ENCODE measurements around the gene CCDC8.

GRCh38 chr19:46451352-46451751, 38.0 kb upstream of the CCDC8 start:
- TF ChIP-seq POLR2A (IDR thresholded peaks at IDR 0.05; ENCODE audit: low read length) = no peak
- TF ChIP-seq, protein P1, sequence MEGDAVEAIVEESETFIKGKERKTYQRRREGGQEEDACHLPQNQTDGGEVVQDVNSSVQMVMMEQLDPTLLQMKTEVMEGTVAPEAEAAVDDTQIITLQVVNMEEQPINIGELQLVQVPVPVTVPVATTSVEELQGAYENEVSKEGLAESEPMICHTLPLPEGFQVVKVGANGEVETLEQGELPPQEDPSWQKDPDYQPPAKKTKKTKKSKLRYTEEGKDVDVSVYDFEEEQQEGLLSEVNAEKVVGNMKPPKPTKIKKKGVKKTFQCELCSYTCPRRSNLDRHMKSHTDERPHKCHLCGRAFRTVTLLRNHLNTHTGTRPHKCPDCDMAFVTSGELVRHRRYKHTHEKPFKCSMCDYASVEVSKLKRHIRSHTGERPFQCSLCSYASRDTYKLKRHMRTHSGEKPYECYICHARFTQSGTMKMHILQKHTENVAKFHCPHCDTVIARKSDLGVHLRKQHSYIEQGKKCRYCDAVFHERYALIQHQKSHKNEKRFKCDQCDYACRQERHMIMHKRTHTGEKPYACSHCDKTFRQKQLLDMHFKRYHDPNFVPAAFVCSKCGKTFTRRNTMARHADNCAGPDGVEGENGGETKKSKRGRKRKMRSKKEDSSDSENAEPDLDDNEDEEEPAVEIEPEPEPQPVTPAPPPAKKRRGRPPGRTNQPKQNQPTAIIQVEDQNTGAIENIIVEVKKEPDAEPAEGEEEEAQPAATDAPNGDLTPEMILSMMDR (IDR thresholded peaks at IDR 0.05) = no peak
- TF ChIP-seq SMC3 (IDR thresholded peaks at IDR 0.05) = no peak
- no peak for TF ChIP-seq RFX5 (IDR thresholded peaks at IDR 0.05)
- TF ChIP-seq CEBPB (IDR thresholded peaks at IDR 0.05) = no peak
- TF ChIP-seq, protein P2, sequence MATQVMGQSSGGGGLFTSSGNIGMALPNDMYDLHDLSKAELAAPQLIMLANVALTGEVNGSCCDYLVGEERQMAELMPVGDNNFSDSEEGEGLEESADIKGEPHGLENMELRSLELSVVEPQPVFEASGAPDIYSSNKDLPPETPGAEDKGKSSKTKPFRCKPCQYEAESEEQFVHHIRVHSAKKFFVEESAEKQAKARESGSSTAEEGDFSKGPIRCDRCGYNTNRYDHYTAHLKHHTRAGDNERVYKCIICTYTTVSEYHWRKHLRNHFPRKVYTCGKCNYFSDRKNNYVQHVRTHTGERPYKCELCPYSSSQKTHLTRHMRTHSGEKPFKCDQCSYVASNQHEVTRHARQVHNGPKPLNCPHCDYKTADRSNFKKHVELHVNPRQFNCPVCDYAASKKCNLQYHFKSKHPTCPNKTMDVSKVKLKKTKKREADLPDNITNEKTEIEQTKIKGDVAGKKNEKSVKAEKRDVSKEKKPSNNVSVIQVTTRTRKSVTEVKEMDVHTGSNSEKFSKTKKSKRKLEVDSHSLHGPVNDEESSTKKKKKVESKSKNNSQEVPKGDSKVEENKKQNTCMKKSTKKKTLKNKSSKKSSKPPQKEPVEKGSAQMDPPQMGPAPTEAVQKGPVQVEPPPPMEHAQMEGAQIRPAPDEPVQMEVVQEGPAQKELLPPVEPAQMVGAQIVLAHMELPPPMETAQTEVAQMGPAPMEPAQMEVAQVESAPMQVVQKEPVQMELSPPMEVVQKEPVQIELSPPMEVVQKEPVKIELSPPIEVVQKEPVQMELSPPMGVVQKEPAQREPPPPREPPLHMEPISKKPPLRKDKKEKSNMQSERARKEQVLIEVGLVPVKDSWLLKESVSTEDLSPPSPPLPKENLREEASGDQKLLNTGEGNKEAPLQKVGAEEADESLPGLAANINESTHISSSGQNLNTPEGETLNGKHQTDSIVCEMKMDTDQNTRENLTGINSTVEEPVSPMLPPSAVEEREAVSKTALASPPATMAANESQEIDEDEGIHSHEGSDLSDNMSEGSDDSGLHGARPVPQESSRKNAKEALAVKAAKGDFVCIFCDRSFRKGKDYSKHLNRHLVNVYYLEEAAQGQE (IDR thresholded peaks at IDR 0.05) = no peak
- TF ChIP-seq CHD2 (IDR thresholded peaks at IDR 0.05; ENCODE audit: low read length, partially characterized antibody) = no peak
- TF ChIP-seq BHLHE40 (IDR thresholded peaks at IDR 0.05; ENCODE audit: low read depth, low read length) = no peak
- TF ChIP-seq RCOR1 (IDR thresholded peaks at IDR 0.05; ENCODE audit: low read depth, low read length) = no peak
- TF ChIP-seq MAX (IDR thresholded peaks at IDR 0.05) = no peak
- no peak for TF ChIP-seq KDM1A (IDR thresholded peaks at IDR 0.05; ENCODE audit: low read depth)
- TF ChIP-seq, protein P3, sequence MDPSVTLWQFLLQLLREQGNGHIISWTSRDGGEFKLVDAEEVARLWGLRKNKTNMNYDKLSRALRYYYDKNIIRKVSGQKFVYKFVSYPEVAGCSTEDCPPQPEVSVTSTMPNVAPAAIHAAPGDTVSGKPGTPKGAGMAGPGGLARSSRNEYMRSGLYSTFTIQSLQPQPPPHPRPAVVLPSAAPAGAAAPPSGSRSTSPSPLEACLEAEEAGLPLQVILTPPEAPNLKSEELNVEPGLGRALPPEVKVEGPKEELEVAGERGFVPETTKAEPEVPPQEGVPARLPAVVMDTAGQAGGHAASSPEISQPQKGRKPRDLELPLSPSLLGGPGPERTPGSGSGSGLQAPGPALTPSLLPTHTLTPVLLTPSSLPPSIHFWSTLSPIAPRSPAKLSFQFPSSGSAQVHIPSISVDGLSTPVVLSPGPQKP (IDR thresholded peaks at IDR 0.05; ENCODE audit: low read depth, low read length) = no peak
- TF ChIP-seq EHMT2 (IDR thresholded peaks at IDR 0.05; ENCODE audit: low read depth) = no peak
- no peak for TF ChIP-seq ESRRA (IDR thresholded peaks at IDR 0.05; ENCODE audit: borderline replicate concordance, low read length)

All from A549 (cell line).